HepG2 (cell line): ENCODE measurements around the gene HABP4. TPM values are rescaled to one million over a fixed set of nuclear protein-coding genes. Genes with fewer than 3 reads are reported as not detected.

Source experiments
- HDAC6 ChIP-seq: fragments of 200-600 bp; sonication (generic); IDR thresholded peaks from 2 replicates; pipeline ENCODE4 v1.7.0; 2017; ENCODE audit warnings: mild to moderate bottlenecking, antibody characterized with exemption, low read length, low read depth
- KDM4B ChIP-seq: sonication (generic); formaldehyde crosslinking; IDR thresholded peaks from 2 replicates; pipeline ENCODE4 v1.4.0; 2020; ENCODE audit warnings: missing genetic modification reagents
- KLF15 ChIP-seq: sonication (generic); formaldehyde crosslinking; IDR thresholded peaks from 2 replicates; pipeline ENCODE4 v1.8.1; 2023; ENCODE audit warnings: borderline replicate concordance, mild to moderate bottlenecking, inconsistent platforms, missing genetic modification reagents, mixed read lengths
- LCORL ChIP-seq, 2 experiments: fragments of 450-650 bp in 1 of 2; sonication (generic) in 1 of 2; formaldehyde crosslinking in 1 of 2; IDR thresholded peaks; 2 replicates each; pipeline versions ENCODE4 v1.5.0 to v1.6.1; 2017 to 2020; ENCODE audit warnings: antibody characterized with exemption in 1 of 2, missing genetic modification reagents in 1 of 2
- MED1 ChIP-seq: sonication (generic); formaldehyde crosslinking; IDR thresholded peaks from 2 replicates; pipeline ENCODE4 v1.4.0; 2020; ENCODE audit warnings: missing genetic modification reagents
- PAX8 ChIP-seq: sonication (generic); formaldehyde crosslinking; IDR thresholded peaks from 2 replicates; pipeline ENCODE4 v1.8.0; 2022; ENCODE audit warnings: mild to moderate bottlenecking, missing genetic modification reagents, borderline replicate concordance
- PHF21A ChIP-seq: sonication (generic); formaldehyde crosslinking; IDR thresholded peaks from 2 replicates; pipeline ENCODE4 v1.5.0; 2020; ENCODE audit warnings: mild to moderate bottlenecking, missing genetic modification reagents
- PRMT3 ChIP-seq: sonication (generic); formaldehyde crosslinking; IDR thresholded peaks from 2 replicates; pipeline ENCODE4 v1.8.1; 2022; ENCODE audit warnings: low read depth, mild to moderate bottlenecking, moderate library complexity, missing genetic modification reagents, borderline replicate concordance
- RFX1 ChIP-seq: fragments of 450-650 bp; IDR thresholded peaks from 2 replicates; pipeline ENCODE4 v1.6.1; 2017
- THAP11 ChIP-seq: IDR thresholded peaks from 2 replicates; pipeline ENCODE4 v1.6.1; 2016; ENCODE audit warnings: missing biosample characterization, missing genetic modification reagents
- THYN1 ChIP-seq: sonication (generic); formaldehyde crosslinking; IDR thresholded peaks from 2 replicates; pipeline ENCODE4 v1.8.1; 2023; ENCODE audit warnings: low read depth, mild to moderate bottlenecking, moderate library complexity, missing genetic modification reagents, borderline replicate concordance
- TRIM22 ChIP-seq: fragments of 450-650 bp; IDR thresholded peaks from 2 replicates; pipeline ENCODE4 v1.6.1; 2017
- ZBTB2 ChIP-seq: sonication (generic); formaldehyde crosslinking; IDR thresholded peaks from 2 replicates; pipeline ENCODE4 v1.8.0; 2022; ENCODE audit warnings: low read depth, missing genetic modification reagents
- ZBTB3 ChIP-seq: sonication (generic); formaldehyde crosslinking; IDR thresholded peaks from 2 replicates; pipeline ENCODE4 v1.4.0; 2020; ENCODE audit warnings: low read depth, mild to moderate bottlenecking, moderate library complexity, missing genetic modification reagents, borderline replicate concordance
- ZBTB43 ChIP-seq: sonication (generic); formaldehyde crosslinking; conservative IDR thresholded peaks from 2 replicates; pipeline ENCODE4 v1.4.0; 2020; ENCODE audit warnings: missing genetic modification reagents
- ZNF136 ChIP-seq: sonication (generic); formaldehyde crosslinking; IDR thresholded peaks from 2 replicates; pipeline ENCODE4 v1.8.1; 2022; ENCODE audit warnings: low read depth, mild to moderate bottlenecking, moderate library complexity, missing genetic modification reagents
- ZNF292 ChIP-seq: sonication (generic); formaldehyde crosslinking; IDR thresholded peaks from 2 replicates; pipeline ENCODE4 v1.8.1; 2022; ENCODE audit warnings: mild to moderate bottlenecking, low read depth, missing genetic modification reagents, borderline replicate concordance
- ZNF605 ChIP-seq: sonication (generic); formaldehyde crosslinking; IDR thresholded peaks from 2 replicates; pipeline ENCODE4 v1.8.0; 2022; ENCODE audit warnings: mild to moderate bottlenecking, missing genetic modification reagents
- ZNF652 ChIP-seq: IDR thresholded peaks from 2 replicates; pipeline ENCODE4 v1.6.1; 2016; ENCODE audit warnings: low read depth, borderline replicate concordance
- ZNF691 ChIP-seq: sonication (generic); formaldehyde crosslinking; IDR thresholded peaks from 2 replicates; pipeline ENCODE4 v1.4.0; 2020; ENCODE audit warnings: missing genetic modification reagents, low read depth, mild to moderate bottlenecking, borderline replicate concordance
- ZNF710 ChIP-seq: sonication (generic); formaldehyde crosslinking; IDR thresholded peaks from 2 replicates; pipeline ENCODE4 v1.5.0; 2020; ENCODE audit warnings: mild to moderate bottlenecking, missing genetic modification reagents, borderline replicate concordance
- polyA plus RNA-seq, 8 experiments: library from polyadenylated mRNA; depleted of rRNA in 3 of 8; stranded (reverse) in 7 of 8; unstranded in 1 of 8; fragments of >200 nt; fragmentation: Illumina TruSeq in 4 of 8; extraction: Trizol in 4 of 8; gene quantifications; 2 replicates each; pipeline versions ENCODE4 v1.2.1 to v1.2.3, GENCODE V29; 2011 to 2016; ENCODE audit warnings: low read depth in 4 of 8, missing spikeins in 1 of 8, mixed read lengths in 1 of 8; ENCODE audit not compliant: insufficient read depth in 1 of 8
- total RNA-seq, 5 experiments: library from RNA; depleted of rRNA; stranded (reverse); fragments of >200 nt; fragmentation: Illumina TruSeq; extraction: Trizol; gene quantifications; 2 replicates each; pipeline ENCODE4 v1.2.3, GENCODE V29; 2016; ENCODE audit warnings: low read depth in 1 of 5

HABP4 gene
- total and polyA plus RNA-seq, 2 of the 13 experiments (the other 11 are each of a cell fraction or from before 2014, with no cell fraction given) = 14.3 to 26.6 TPM

GRCh38 chr9:96491079-96491879 is 41.3 kb downstream of the HABP4 start (continued):
- TF ChIP-seq PHF21A = peak; percentile 96
- no peak for TF ChIP-seq THYN1
- TF ChIP-seq ZNF292 (CRISPR knock-in tag) = peak; percentile 67; the same call in 1 of the 2 replicates
- no peak; the same call in 1 of the 2 replicates for TF ChIP-seq KDM4B (CRISPR knock-in tag)
- no peak for TF ChIP-seq ZNF652 (CRISPR knock-in tag)
- TF ChIP-seq ZNF136 (CRISPR knock-in tag) = peak; percentile 34; the same call in 1 of the 2 replicates
- no peak for TF ChIP-seq HDAC6
- peak; percentile 28; the same call in 1 of the 2 replicates for TF ChIP-seq ZNF605 (CRISPR knock-in tag)
- TF ChIP-seq TRIM22 = no peak
- no peak for TF ChIP-seq PAX8 (CRISPR knock-in tag)
- no peak; the same call in 1 of the 2 replicates for TF ChIP-seq ZNF710 (CRISPR knock-in tag)
- no peak for TF ChIP-seq KLF15 (CRISPR knock-in tag)
- TF ChIP-seq ZBTB3 (CRISPR knock-in tag) = no peak
- peak; percentile 69; the same call in 1 of the 2 replicates for TF ChIP-seq ZBTB43
- TF ChIP-seq MED1 = peak; percentile 93
- peak; percentile 45; the same call in 1 of the 2 replicates for TF ChIP-seq ZBTB2 (CRISPR knock-in tag)
- 0 out of 2 replicates have a peak, but pooled peaks have one; percentile 20 for TF ChIP-seq ZNF691 (CRISPR knock-in tag)
- TF ChIP-seq RFX1 = no peak
- TF ChIP-seq THAP11 (CRISPR knock-in tag) = peak; percentile 41; the same call in 1 of the 2 replicates
- TF ChIP-seq PRMT3 (CRISPR knock-in tag) = no peak
- TF ChIP-seq LCORL (IDR thresholded peaks at IDR 0.05) = no peak; the same call in 1 of the 2 replicates
- no peak; the same call in 1 of the 2 replicates for TF ChIP-seq LCORL (CRISPR knock-in tag; IDR thresholded peaks at IDR 0.05)
